Effector CD8-positive, alpha-beta T cell (primary cell): ENCODE data around the gene C3orf18.

Experiments used
- DNase-seq: peaks from one replicate; lab custom pipeline; 2025; lab: John Stamatoyannopoulos, UW

The C3orf18 gene

GRCh38 chr3:50603261-50604109 is 35.9 kb upstream of the C3orf18 start:
- no peak for DNase-seq

- DNase-seq, result no peak
These were observed 35.1 kb upstream of the C3orf18 start for GRCh38 chr3:50602595-50603191.

- peak; percentile 41 for DNase-seq
These were observed 33.5 kb upstream of the C3orf18 start for GRCh38 chr3:50600841-50601591.

- DNase-seq, result no peak
These were observed 32.7 kb upstream of the C3orf18 start for GRCh38 chr3:50600141-50600753.

GRCh38 chr3:50599716-50600118 is 32.2 kb upstream of the C3orf18 start:
- DNase-seq, result no peak

- DNase-seq, result no peak
These were observed 31.7 kb upstream of the C3orf18 start for GRCh38 chr3:50599115-50599715.

GRCh38 chr3:50594253-50594785 is 26.8 kb upstream of the C3orf18 start:
- DNase-seq, result no peak

GRCh38 chr3:50592568-50592967 is 25.0 kb upstream of the C3orf18 start:
- DNase-seq, result no peak

GRCh38 chr3:50591196-50591741 is 23.7 kb upstream of the C3orf18 start:
- DNase-seq, result no peak

GRCh38 chr3:50588759-50589433 is 21.3 kb upstream of the C3orf18 start:
- DNase-seq, result no peak

GRCh38 chr3:50587806-50588758 is 20.5 kb upstream of the C3orf18 start:
- DNase-seq, result no peak

- DNase-seq, result no peak
These were observed 19.8 kb upstream of the C3orf18 start for GRCh38 chr3:50587373-50587772.

GRCh38 chr3:50586763-50587070 is 19.2 kb upstream of the C3orf18 start:
- DNase-seq, result no peak

- DNase-seq, result no peak
These were observed 18.6 kb upstream of the C3orf18 start for GRCh38 chr3:50585919-50586762.

- DNase-seq, result no peak
These were observed 16.8 kb upstream of the C3orf18 start for GRCh38 chr3:50584391-50584790.

GRCh38 chr3:50583897-50584296 is 16.4 kb upstream of the C3orf18 start:
- DNase-seq, result no peak

GRCh38 chr3:50582083-50582482 is 14.5 kb upstream of the C3orf18 start:
- no peak for DNase-seq

- DNase-seq, result no peak
These were observed 13.9 kb upstream of the C3orf18 start for GRCh38 chr3:50581459-50581842.
